Mammary epithelial cell (primary cell): ENCODE measurements around the gene DPP10.

Experiments
- CTCF ChIP-seq, 2 donors: IDR thresholded peaks in 1 of 2; conservative IDR thresholded peaks in 1 of 2; 2 replicates each; pipeline ENCODE4 v1.5.1; 2011 to 2012; ENCODE audit warnings: inconsistent platforms in 2 of 2, low read length in 2 of 2, mild to moderate bottlenecking in 2 of 2, control low read depth in 1 of 2, low read depth in 1 of 2; ENCODE audit not compliant: insufficient read depth in 1 of 2; ENCODE audit errors: extremely low read depth in 1 of 2
- EZH2 ChIP-seq: IDR thresholded peaks from 2 replicates; pipeline ENCODE4 v1.6.1; 2012; ENCODE audit warnings: low read length, inconsistent platforms, borderline replicate concordance

DNA sequence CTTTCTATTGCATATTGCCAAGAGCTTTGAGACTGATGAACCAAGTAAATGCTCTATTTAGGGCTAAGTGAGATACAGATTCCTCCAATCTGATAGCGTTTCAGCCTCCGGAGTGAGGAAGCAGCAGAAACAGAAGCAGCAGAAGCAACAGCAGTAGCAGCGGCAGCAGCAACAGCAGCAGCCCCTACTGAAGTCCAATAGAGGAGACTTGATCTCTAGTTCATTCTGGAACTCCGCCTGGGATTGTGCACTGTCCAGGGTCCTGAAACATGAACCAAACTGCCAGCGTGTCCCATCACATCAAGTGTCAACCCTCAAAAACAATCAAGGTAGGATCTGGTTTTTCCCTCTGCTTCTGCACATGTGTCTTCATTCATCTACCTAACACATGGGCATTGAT lies at the start of gene DPP10:
- TF ChIP-seq CTCF (conservative IDR thresholded peaks at IDR 0.05 in 1 of 2, IDR thresholded peaks at IDR 0.05 in 1 of 2; ENCODE audit: extremely low read depth in 1 of 2, insufficient read depth in 1 of 2, low read depth in 1 of 2, low read length in 2 of 2) (no peak), EZH2 (no peak)
